OCI-LY7 (cell line): ENCODE data around the gene CCDC122. TPM values are rescaled to one million over a fixed set of nuclear protein-coding genes. Genes with fewer than 3 reads are reported as not detected.

ENCODE experiments used
- BruUV-seq: library from RNA; stranded (reverse); fragments of 400-500 nt; replicated peaks from 2 replicates; lab custom pipeline; 2021; lab: Mats Ljungman, UMichigan
- CTCF ChIA-PET: fragments of 300-600 bp; sonication (Branson Sonifier 250); formaldehyde crosslinking; loops from one replicate; lab custom pipeline; 2022; ENCODE audit warnings: antibody characterized with exemption; ENCODE audit not compliant: unreplicated experiment; lab: Charles Lee
- POLR2A ChIA-PET: fragments of 300-600 bp; sonication (Branson Sonifier 250); formaldehyde crosslinking; loops from one replicate; lab custom pipeline; 2022; ENCODE audit warnings: antibody characterized with exemption; lab: Charles Lee
- DNase-seq: peaks from one replicate; pipeline ENCODE4 v3.0.0-alpha.2; 2015; ENCODE audit warnings: low spot score
- H2AFZ ChIP-seq: fragments of 200-600 bp; sonication (generic), shearing (Covaris generic); 2 replicates; pipeline ENCODE4 v1.6.1; 2014; ENCODE audit warnings: mild to moderate bottlenecking, antibody characterized with exemption, low read length, moderate library complexity
- H3K27ac ChIP-seq: fragments of 200-600 bp; sonication (generic); 2 replicates; pipeline ENCODE4 v1.5.1; 2014; ENCODE audit warnings: mixed run types, low read depth, mild to moderate bottlenecking, moderate library complexity, low read length, inconsistent platforms; ENCODE audit not compliant: poor library complexity, severe bottlenecking
- H3K36me3 ChIP-seq: fragments of 200-600 bp; sonication (generic); 2 replicates; pipeline ENCODE4 v1.6.1; 2014; ENCODE audit warnings: mild to moderate bottlenecking, antibody characterized with exemption, low read length, moderate library complexity, mixed read lengths; ENCODE audit not compliant: insufficient read depth
- H3K4me1 ChIP-seq: fragments of 200-600 bp; sonication (generic); 2 replicates; pipeline ENCODE4 v1.5.1; 2014; ENCODE audit warnings: mild to moderate bottlenecking, low read length; ENCODE audit not compliant: insufficient read depth, poor library complexity, severe bottlenecking
- H3K4me2 ChIP-seq: fragments of 200-600 bp; sonication (generic); 2 replicates; pipeline ENCODE4 v1.6.1; 2014; ENCODE audit warnings: mild to moderate bottlenecking, low read length
- H3K4me3 ChIP-seq: fragments of 200-600 bp; sonication (generic); 2 replicates; pipeline ENCODE4 v1.5.1; 2014; ENCODE audit warnings: mild to moderate bottlenecking, low read depth, low read length; ENCODE audit not compliant: poor library complexity, severe bottlenecking
- H3K79me2 ChIP-seq: fragments of 200-600 bp; sonication (generic); 2 replicates; pipeline ENCODE4 v1.6.1; 2016; ENCODE audit warnings: low read depth, mild to moderate bottlenecking, low read length, moderate library complexity, mixed read lengths; ENCODE audit not compliant: insufficient read depth
- H3K9me2 ChIP-seq: fragments of 200-600 bp; sonication (generic); 2 replicates; pipeline ENCODE4 v1.6.1; 2016; ENCODE audit warnings: mild to moderate bottlenecking, low read length, mixed read lengths; ENCODE audit not compliant: insufficient read depth
- H3K9me3 ChIP-seq: fragments of 200-600 bp; sonication (generic); 2 replicates; pipeline ENCODE4 v1.6.1; 2014; ENCODE audit warnings: mild to moderate bottlenecking, mixed run types, low read length, mixed read lengths
- H4K20me1 ChIP-seq: fragments of 200-600 bp; sonication (generic); 2 replicates; pipeline ENCODE4 v1.6.1; 2014; ENCODE audit warnings: mild to moderate bottlenecking, antibody characterized with exemption, low read length, moderate library complexity, mixed read lengths; ENCODE audit not compliant: insufficient read depth
- EZH2phosphoT487 ChIP-seq: fragments of 200-600 bp; sonication (generic); IDR thresholded peaks from 2 replicates; pipeline ENCODE4 v1.6.1; 2018; ENCODE audit warnings: low read depth, borderline replicate concordance, mild to moderate bottlenecking, mixed run types, antibody characterized with exemption, low read length, moderate library complexity, mixed read lengths
- intact Hi-C: fragments of 100-400 bp; cut with micrococcal nuclease; formaldehyde crosslinking; loops from one replicate; pipeline ENCODE4 v1.10.0; 2022; ENCODE audit not compliant: unreplicated experiment
- total RNA-seq, 2 experiments: library from RNA; depleted of rRNA in 1 of 2; stranded (reverse); fragments of >200 nt in 1 of 2; shearing (Covaris generic) in 1 of 2; gene quantifications; 2 replicates each; pipeline ENCODE4 v1.2.3, GENCODE V29; 2014 to 2022
- TF ChIP-seq, protein P1 (sequence below): fragments of 200-600 bp; sonication (generic); conservative IDR thresholded peaks from 2 replicates; pipeline ENCODE4 v1.5.1; 2014; ENCODE audit warnings: mild to moderate bottlenecking, antibody characterized with exemption, low read length, moderate library complexity, mixed read lengths

Gene CCDC122
- total RNA-seq, 2 experiments from 2014 or later = 4.6 to 21.6 TPM

GRCh38 chr13:43915451-43915850 lies 35.9 kb upstream of the CCDC122 start:
- intact Hi-C loops = no loop called here
- Histone ChIP-seq H3K27ac (no peak overlapping the region), H3K9me3 (no peaks in the 10 kb centered on the region), H3K9me2 (no peaks in the 10 kb centered on the region), H4K20me1 (no peaks in the 10 kb centered on the region), H3K36me3 (no peaks in the 10 kb centered on the region), H3K4me1 (no peaks in the 10 kb centered on the region), H3K79me2 (no peaks in the 10 kb centered on the region), H2AFZ (no peak overlapping the region), H3K4me3 (no peak overlapping the region), H3K4me2 (no peak overlapping the region)
- ChIA-PET CTCF (no interaction called here), POLR2A (no interaction called here)
- no peak for DNase-seq
- no TSS peak for BruUV-seq
- TF ChIP-seq, protein P1, sequence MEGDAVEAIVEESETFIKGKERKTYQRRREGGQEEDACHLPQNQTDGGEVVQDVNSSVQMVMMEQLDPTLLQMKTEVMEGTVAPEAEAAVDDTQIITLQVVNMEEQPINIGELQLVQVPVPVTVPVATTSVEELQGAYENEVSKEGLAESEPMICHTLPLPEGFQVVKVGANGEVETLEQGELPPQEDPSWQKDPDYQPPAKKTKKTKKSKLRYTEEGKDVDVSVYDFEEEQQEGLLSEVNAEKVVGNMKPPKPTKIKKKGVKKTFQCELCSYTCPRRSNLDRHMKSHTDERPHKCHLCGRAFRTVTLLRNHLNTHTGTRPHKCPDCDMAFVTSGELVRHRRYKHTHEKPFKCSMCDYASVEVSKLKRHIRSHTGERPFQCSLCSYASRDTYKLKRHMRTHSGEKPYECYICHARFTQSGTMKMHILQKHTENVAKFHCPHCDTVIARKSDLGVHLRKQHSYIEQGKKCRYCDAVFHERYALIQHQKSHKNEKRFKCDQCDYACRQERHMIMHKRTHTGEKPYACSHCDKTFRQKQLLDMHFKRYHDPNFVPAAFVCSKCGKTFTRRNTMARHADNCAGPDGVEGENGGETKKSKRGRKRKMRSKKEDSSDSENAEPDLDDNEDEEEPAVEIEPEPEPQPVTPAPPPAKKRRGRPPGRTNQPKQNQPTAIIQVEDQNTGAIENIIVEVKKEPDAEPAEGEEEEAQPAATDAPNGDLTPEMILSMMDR = no peak

DNA sequence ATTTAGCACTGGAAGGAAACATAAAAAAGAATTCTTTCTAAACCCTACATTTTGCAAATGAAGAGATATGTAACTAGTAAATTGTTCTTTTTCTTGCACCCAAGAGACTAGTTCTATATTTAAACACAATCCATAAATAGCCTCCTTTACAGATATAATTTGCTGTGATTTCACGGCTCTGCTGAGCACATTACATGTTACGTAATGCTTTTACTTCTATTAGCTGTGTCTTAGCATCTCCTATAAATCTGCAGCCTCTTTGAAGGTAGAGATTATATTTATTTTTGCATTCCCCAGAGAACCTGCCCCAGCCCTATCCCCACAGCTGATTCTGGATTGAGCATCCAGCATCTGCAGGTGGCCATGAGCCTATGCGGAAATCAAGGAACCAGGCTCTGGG lies 32.3 kb upstream of the CCDC122 start:
- no peak for DNase-seq
- ChIA-PET CTCF (no interaction called here), POLR2A (interaction anchor here (0.6 to 0.8 kb wide), 2 partner anchors 572 to 574 kb away, joined by 3 read pairs; no protein-coding TSS in a partner anchor)
- H3K4me3 ChIP-seq = no peak overlapping the region
- H3K4me2 ChIP-seq = no peak overlapping the region
- no peaks in the 10 kb centered on the region for H3K36me3 ChIP-seq
- intact Hi-C loops = no loop called here
- H3K4me1 ChIP-seq = no peaks in the 10 kb centered on the region
- no peaks in the 10 kb centered on the region for H3K79me2 ChIP-seq
- no peaks in the 10 kb centered on the region for H3K9me2 ChIP-seq
- no peaks in the 10 kb centered on the region for H4K20me1 ChIP-seq
- no peak overlapping the region for H2AFZ ChIP-seq
- no peak overlapping the region for H3K27ac ChIP-seq
- no peaks in the 10 kb centered on the region for H3K9me3 ChIP-seq
- BruUV-seq = no TSS peak
- TF ChIP-seq EZH2phosphoT487 = no peak
- TF ChIP-seq, protein P1 = no peak

DNA sequence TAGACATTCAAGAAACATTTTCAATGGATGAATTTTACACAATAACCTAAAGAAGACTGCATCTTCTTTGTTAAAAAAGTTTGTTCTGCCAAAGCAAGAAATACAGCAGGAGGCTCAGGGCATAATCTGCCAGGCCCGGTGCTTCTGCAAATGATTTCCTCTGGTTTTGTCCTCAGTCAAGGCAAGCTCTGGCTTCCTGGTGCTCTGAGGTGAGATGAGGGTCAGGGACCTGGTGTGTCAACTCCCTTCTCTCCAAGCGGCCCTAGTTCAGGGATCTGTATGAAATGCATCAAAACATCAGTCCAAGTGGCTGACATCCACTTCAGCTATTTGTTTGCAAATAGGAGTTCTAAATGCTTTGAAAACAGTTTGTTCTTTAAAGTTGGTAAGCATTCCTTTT lies 31.7 kb upstream of the CCDC122 start:
- no peaks in the 10 kb centered on the region for H3K9me3 ChIP-seq
- H2AFZ ChIP-seq = no peak overlapping the region
- H3K79me2 ChIP-seq = no peaks in the 10 kb centered on the region
- CTCF ChIA-PET = no interaction called here
- no peak overlapping the region for H3K4me2 ChIP-seq
- intact Hi-C loops = no loop called here
- BruUV-seq = no TSS peak
- TF ChIP-seq, protein P1 = no peak
- TF ChIP-seq EZH2phosphoT487 = no peak
- POLR2A ChIA-PET = interaction anchor here (0.8 kb wide), 2 partner anchors 29 to 573 kb away, joined by 3 read pairs; no protein-coding TSS in a partner anchor
- no peak overlapping the region for H3K27ac ChIP-seq
- H3K4me3 ChIP-seq = no peak overlapping the region
- no peaks in the 10 kb centered on the region for H3K4me1 ChIP-seq
- no peaks in the 10 kb centered on the region for H4K20me1 ChIP-seq
- H3K36me3 ChIP-seq = no peaks in the 10 kb centered on the region
- no peaks in the 10 kb centered on the region for H3K9me2 ChIP-seq
- DNase-seq = no peak
